NCI-H2227 (cell line): ENCODE data around the gene HTT.
"Not testable (repeated sequence)": the region's sequence is repeated elsewhere in the genome, so short reads cannot be mapped to it uniquely, and the experiment has no call there.

ENCODE experiments used
- DNase-seq: peaks from one replicate; lab custom pipeline; 2025; ENCODE audit not compliant: unreplicated experiment; lab: John Stamatoyannopoulos, UW

Gene HTT

DNA sequence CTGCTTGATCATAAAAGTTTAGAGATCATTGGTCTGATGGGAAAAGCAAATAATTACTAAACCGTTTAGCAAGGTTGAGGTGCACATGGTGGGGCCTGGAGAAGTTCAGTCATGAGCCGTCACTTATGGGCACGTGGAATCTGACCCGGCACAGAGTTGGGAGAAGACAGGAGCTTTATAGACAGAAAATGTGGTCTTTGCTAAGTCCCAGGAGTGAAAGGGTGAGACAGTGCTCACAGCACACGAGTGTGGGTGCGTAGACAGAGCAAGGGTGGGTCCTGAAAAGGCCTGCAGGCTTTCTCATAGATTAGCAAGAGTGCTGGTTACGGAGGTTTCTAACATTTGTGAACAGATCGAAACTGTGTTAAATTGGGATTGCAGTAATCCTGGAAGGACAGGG lies 43.8 kb downstream of the HTT start:
- no peak for DNase-seq

DNA sequence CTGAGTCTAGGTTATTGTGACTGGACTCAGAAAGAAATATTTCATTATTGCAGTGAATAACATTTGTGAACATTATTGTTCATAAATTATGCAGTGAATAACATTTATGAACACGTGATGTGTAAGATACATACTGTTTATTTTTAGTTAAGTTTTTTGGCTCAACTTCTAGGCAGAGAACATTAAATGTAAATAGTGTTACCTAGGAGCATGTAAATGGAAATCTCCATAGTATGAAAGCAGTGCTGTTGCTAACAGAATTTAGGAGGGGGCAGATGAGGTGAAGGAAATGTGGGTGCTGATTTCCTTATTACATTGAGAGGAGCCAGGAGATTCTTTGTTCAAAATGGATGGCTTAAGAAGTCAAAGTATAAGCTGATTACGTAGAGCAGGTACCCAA lies 45.0 kb downstream of the HTT start:
- no peak for DNase-seq

DNA sequence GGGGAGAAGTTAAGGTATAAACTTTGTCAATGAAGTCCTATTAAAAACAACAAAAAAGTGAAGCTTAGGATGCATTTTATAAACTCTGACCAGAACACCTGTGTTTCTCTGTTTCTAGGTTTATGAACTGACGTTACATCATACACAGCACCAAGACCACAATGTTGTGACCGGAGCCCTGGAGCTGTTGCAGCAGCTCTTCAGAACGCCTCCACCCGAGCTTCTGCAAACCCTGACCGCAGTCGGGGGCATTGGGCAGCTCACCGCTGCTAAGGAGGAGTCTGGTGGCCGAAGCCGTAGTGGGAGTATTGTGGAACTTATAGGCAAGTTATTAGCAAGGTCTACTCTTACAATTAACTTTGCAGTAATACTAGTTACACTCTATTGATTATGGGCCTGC lies 46.6 kb downstream of the HTT start:
- no peak for DNase-seq

DNA sequence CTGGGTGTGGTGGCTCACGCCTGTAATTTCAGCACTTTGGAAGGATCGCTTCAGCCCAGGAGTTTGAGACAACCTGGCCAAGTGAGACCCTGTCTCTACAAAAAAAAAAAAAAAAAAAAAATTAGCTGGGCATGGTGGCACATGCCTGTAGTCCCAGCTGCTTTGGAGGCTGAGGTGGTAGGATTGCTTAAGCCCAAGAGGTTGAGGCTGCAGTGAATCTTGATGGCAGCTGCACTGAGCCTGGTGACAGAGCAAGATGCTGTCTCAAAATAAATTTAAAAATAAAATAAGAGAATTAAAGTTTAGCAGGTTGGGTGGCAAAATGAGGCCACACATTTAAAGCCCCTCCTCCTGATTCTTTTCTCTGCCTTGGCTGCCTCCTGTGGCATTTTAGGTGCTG lies 47.1 kb downstream of the HTT start:
- DNase-seq = no peak

DNA sequence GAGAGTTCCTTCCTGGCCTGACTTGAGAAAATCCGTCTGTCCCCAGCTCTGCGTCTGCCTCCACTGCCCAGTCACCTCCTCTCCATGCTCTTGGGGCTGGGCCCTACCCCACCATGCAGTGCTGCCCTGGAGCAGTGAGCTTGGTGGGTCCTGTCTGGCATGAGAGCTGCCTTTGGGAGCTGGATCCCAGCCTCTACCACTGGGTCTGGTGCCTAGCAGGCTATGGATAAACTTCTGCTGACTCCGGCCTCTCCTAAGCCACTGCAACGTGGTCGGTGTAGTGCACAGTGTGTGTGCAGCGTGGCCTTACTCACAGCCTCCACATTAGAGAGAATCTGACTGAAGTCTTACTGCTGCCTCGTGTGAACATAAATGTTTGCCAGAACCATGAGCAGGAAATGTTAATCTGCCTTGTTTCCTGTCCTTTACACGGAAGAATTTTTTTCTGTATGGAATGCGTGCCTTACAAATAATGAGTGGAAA lies 47.6 kb downstream of the HTT start:
- DNase-seq = no peak

- DNase-seq = no peak
Measured at GRCh38 chr4:3123181-3123671, 48.7 kb downstream of the HTT start.

DNA sequence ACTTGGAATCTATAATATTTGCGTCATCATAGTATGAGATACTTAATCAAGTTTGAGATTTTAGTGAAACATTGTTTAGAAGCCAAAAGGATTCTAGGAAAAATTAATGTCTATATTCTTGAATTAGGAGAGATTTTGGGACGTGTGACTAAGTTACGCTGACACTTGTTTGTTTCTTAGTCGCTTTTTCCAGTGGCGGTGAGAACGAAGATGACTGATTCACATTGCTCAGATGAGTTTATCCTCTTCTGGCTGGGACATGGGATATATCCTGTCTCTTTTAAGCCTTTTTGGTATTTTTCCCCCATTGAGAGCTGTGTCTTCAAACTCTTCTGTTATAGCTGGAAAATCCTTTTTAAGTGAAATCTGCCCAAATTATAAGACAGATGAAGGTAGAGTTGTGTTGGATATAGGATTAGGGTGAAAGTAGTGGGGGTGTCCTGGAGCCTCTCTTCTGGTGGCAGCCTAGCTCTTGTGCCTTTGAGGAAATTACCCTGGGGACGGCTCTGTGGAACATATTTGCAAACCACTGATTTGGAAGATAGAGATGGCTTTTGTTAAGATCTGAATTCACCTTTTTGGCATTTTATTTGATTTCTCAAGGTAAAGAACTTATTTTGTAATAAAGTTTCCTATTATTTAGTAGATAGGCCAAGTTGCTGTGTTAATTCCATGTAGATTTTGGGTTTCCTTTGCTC lies 49.7 kb downstream of the HTT start:
- DNase-seq = no peak

DNA sequence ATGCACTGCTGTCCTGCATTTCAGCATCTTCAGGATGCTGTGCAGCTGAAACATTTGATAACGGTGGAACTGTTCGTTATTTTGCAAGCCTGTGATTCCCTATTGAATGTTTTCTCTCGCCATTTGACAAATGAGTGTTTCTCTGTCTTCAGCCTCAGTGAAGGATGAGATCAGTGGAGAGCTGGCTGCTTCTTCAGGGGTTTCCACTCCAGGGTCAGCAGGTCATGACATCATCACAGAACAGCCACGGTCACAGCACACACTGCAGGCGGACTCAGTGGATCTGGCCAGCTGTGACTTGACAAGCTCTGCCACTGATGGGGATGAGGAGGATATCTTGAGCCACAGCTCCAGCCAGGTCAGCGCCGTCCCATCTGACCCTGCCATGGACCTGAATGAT lies 52.6 kb downstream of the HTT start:
- DNase-seq = no peak

DNA sequence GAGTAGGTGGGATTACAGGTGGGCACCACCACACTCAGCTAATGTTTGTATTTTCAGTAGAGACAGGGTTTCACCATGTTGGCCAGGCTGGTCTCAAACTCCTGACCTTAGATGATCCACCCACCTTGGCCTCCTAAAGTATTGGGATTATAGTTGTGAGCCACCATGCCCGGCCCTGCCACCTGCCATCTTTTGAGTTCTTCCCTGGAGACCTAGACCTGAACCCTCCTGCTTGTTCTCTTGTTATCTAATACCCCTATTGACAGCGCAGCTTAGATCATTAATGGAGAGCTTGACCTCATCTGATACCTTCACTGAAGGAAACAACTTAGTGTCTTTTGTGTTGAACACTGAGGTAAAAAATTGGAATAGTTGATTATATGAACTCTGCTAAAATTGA lies 53.6 kb downstream of the HTT start:
- DNase-seq = no peak

DNA sequence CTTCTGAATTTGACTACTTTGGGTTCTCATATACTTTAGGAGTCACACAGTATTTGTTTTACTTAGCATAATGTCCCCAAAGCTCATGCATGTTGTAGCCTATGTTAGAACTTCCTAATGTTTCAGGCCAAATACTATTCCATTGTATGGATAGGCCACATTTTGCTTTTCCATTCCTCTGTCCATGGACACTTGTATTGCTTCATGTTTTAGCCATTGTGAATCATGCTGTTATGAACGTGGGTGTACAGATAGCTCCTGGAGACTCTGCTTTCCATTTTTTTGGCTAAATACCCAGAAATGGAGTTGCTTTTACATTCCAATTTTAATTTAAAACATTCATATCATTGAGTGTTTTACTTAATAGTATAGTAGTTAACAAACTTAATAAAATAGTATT lies 54.5 kb downstream of the HTT start:
- no peak for DNase-seq

- no peak for DNase-seq
Measured at GRCh38 chr4:3130201-3130600, 55.7 kb downstream of the HTT start.

- no peak for DNase-seq
Measured at GRCh38 chr4:3130826-3131225, 56.3 kb downstream of the HTT start.

- no peak for DNase-seq
Measured at GRCh38 chr4:3134201-3134600, 59.7 kb downstream of the HTT start.

DNA sequence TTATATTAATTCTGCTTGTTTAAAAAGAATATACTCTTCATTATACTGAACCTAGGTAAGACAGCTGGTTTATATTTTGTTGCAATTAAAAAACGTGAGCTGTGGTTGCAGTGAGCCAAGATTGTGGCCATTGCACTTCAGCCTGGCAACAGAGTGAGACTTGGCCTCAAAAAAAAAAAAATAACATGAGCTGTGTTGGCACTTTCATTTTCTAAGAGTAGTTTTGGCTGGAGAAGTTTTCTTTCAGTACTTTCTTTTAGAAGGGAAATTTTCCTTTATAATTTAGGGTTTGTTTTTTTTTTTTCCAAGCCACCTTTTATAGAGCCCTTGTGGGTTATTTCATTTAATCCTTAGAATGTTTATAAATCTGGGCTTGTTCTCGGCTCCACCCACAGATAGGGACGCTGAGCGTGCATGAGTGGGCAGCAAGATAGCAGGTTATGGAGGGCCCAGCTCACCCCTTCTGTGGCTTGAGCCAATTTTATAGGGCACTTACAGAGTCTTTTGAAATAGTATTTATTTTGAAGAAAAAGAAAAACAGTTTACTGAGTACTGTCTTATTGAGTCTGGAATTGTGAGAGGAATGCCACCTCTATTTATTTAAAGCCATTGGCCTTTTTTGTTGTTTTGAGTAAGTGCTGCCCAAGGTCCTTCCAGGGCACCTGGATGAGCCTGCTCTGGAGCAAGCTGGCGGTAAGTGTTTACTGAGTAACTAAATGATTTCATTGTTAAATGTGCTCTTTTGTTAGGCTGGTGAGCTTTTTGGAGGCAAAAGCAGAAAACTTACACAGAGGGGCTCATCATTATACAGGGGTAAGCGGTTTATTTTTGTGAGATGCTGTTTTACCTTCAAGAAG lies 60.9 kb downstream of the HTT start:
- DNase-seq = no peak

- no peak for DNase-seq
Measured at GRCh38 chr4:3136454-3136853, 62.0 kb downstream of the HTT start.

DNA sequence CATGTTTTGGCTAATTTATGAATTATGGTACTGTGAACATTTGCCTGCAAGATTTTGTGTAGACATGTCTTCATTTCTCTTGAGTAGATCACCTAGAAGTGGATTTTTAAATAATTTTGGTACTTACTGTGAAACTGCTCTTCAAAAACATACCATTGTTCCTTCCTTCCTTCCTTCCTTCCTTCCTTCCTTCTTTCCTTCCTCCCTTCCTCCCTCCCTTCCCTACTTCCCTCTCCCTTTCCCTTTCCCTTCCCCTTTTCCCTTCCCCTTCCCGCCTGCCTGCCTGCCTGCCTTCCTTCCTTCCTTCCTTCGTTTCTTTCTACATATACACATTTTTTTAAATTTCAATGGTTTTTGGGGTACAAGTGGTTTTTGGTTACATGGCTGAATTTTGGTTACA lies 63.4 kb downstream of the HTT start:
- no peak for DNase-seq

- DNase-seq = no peak
Measured at GRCh38 chr4:3145234-3145924, 70.9 kb downstream of the HTT start.

DNA sequence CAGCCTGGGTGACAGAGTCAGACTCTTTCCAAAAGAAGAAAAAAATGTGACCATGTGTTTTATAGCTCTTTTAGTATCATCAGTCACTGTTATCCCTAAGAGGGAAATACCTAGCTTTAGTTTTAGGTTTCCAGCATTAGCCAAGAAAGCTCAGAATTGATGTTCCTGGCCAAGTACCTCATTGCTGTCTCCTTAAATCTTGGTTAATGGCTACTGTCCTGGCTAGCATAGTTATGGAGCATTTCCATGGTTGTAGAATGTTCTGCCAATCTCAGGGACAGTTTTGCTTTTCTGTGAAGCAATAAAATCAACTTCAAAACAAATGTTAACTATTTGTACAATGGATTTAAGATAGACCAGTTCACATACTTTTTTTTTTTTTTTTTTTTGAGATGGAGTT lies 74.4 kb downstream of the HTT start:
- DNase-seq = no peak

- not testable (repeated sequence) for DNase-seq
Measured at GRCh38 chr4:3151238-3151637, 76.8 kb downstream of the HTT start.

DNA sequence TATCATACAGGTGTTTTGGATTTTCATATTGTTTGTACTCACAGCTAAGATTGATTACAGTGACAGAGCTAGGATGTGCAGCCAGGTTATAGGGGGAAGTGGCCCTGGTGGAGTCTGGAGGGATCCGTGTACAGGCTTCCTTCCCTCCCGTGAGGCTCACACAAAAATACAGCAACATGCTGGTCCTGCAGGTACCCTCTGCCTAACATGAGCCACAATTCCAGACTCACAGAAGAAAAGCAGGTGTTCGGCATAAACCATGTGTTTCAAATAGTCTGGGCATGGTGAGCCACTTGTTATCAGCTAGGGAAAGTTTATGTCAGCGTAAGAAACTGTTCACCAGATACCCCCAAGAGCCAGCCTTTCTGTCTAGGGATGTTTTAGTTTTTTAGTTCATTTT lies 82.9 kb downstream of the HTT start:
- DNase-seq = no peak

DNA sequence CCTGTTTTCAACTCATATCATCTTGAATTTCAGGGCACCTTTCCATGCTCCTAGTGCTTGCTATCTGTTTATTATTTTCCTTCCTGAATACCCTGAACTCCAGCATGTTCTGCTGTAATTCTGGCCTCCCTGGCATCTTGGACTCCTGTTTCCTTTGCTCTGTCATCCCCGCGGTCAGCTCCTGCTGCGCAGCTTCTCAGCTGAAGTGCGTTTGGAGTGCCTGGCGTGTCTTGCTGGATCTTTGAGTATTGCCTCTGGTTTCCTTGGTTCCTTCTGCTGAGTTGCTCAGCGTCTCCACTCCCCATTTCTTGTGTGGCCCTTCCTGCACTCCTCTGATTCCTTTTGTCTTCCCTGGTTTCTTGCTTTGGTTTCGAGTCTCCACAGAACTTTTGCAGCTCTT lies 84.4 kb downstream of the HTT start:
- no peak for DNase-seq

GRCh38 chr4:3160438-3160837 lies 86.0 kb downstream of the HTT start:
- no peak for DNase-seq
